HG03159 (cell line): ENCODE results near the gene PIRT.
"Not testable (repeated sequence)": the region's sequence is repeated elsewhere in the genome, so short reads cannot be mapped to it uniquely, and the experiment has no call there.

ENCODE experiments used
- ATAC-seq: cut with Tn5 transposase; IDR thresholded peaks from one replicate; pipeline ENCODE4 v1.9.1; 2021; ENCODE audit warnings: mild to moderate bottlenecking, moderate library complexity; ENCODE audit not compliant: unreplicated experiment

Gene PIRT

DNA sequence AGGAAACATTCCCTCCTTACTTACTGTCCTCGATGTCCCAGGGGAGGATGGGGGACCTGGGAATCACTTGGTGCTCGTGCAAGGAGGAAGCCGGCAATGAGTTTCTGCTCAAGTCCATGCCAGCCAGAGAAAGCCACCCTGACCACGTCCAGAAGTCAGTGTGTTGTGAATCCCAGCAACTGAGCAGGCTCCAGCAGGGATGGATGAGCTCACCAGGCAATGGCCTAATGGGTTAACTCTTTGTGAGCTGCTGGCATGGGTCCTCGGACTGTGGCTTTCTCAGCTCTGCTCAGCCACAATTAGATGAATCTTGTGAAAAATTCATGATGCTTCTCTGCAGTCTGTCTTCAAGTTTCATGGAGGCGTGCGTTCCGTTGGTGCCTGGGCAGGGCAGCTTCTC lies at the start of gene PIRT:
Gene PIRT, minus strand, starts transcription at position 167 of the 400 bp plus-strand sequence. CDS start 12,442 bp downstream, outside the sequence.
- no peak for ATAC-seq

DNA sequence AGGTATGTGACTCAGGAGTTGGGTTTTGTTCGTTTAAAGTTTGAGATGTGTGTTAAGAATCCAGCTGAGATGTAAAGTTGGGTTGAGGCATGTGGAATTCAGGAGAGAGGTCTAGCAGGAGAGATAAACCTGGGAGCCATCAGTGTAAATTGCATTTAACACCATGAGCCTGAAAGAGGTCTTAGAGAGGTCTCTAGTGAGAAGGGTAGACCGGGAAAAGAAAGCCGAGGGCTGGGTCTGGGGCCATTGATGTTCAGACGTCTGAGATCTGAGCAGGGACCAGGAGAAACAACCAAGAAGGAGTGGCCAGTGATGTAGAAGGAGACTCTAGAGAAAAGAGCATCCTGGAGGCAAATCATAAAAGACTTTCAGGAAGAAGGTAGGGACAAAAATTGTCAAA lies 44.1 kb upstream of the PIRT start:
- no peak for ATAC-seq

DNA sequence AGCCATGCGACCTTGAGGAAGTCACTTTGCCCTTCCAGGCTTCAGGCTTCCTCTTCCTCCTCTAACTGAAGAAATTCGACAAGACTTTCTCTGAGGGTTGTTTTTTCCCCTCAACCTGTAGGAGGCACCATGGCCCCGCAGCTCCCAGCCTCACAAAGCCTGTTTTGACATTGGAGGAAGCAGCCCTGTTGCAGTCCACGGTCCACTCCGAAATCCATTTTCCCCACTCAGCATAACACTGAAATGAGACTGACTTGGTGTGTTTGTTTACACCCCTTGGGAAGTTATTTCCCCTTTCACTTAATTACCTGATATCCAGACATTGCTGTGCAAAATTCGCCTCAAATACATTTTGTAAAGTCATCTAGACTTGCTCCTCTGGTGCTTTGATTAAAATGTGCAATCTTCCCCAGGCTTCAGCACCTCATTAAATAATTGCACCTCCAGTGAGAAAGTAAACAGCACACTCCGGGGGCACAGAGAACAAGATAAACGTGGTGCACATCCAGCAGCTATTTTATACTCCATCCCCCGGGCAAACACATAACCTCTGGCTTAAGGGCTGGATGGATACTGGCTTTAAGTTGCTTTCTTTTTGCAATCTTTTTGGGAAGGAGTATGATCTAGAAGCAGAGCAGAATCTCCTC lies 41.4 kb upstream of the PIRT start:
- no peak for ATAC-seq

DNA sequence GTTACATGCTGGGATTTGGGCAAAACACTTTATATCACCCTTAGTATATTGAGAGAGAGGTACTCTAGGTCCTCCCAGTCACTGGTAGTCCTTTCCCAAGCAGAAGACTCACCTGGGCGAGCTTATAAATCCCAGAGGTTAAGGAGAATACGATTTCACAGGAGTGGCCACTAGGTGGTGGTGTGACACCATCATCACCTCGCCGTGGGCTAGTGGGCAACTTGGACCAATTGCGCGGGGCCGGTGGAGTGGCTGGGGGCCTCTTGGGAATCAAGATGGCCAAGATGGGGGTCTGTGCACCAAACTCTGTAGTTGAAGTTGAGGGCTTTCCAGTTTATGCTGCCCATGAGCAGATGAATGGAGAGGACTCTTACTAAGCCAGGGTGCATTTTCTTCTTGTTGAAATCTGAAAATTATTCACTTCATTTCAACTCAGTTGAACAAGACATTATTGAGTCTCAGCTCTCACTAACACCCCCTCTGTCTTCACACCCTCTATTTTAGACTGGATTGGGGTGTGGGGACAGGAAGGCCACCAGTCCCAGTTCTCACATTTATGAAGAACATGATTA lies 38.2 kb upstream of the PIRT start:
- no peak for ATAC-seq

GRCh38 chr17:10875430-10875851 lies 37.6 kb upstream of the PIRT start:
- ATAC-seq = no peak

DNA sequence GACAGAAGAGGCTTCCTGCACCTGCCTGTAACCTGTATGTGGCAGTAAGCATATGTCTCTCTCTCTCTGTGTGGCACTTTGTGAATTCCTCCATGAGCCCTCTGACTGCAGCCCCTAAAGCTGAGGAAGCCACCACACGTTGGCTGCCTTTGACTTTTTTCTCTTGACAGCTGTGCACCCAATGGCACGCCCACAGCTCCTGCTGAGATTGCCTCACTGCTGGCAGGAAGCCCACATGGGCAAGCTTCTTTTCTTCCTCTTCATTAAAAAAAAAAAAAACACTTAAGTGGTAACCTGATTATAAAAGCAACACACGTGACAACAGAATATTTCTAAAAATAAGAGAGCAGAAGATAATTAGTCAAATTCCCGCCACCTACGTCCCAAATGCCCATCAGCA lies 34.0 kb upstream of the PIRT start:
- ATAC-seq = no peak

- no peak for ATAC-seq
Observed at GRCh38 chr17:10870336-10871050, 32.6 kb upstream of the PIRT start.

DNA sequence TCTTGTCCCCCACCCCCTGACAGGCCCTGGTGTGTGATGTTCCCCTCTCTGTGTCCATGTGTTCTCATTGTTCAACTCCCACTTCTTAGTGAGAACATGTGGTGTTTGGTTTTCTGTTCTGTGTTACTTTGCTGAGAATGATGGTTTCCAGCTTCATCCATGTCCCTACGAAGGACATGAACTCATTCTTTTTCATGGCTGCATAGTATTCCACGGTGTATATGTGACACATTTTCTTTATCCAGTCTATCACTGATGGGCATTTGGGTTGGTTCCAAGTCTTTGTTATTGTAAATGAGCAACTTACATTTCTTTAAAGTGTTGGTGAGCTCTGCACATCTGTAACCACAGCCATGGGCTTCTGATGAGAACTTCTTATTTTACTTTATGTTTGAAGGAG lies 30.9 kb upstream of the PIRT start:
- ATAC-seq = not testable (repeated sequence)

DNA sequence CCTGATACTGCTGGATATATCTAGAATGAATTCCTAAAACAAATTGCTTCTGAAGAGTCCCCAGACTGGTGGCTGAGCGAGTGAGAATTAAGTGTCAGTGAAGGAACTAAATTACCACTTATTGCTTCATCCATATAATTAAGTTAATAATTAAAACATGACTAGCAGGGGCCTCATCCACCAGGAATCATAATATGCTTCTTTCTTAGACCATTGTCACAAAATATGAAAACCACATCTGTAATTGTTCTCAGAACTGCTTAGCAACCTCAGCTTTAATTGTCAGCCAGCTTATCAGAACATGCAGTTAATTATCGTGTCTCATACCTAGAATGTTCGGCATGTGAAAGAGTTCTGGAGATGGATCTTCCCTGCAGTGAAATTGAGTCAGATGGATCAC lies 21.2 kb upstream of the PIRT start:
- no peak for ATAC-seq

DNA sequence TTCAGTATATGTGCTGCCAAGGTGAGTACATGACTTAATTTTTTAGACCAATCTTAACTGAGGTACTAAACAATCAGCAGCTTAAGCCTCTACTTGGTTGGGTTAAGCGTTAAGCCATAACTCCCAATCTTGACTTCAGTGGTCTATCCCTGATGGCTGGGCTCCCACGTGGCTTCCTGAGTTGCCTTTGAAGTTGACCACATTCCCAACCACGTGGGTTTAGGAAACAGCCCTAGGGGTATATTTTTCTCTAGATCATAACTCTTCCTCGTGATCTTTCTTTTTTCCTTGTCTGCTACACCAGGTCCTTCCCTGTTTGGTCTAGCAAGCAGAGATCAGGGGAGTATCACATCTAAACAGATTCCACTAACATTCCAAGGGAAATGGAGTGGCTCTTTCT lies 20.1 kb upstream of the PIRT start:
- no peak for ATAC-seq

DNA sequence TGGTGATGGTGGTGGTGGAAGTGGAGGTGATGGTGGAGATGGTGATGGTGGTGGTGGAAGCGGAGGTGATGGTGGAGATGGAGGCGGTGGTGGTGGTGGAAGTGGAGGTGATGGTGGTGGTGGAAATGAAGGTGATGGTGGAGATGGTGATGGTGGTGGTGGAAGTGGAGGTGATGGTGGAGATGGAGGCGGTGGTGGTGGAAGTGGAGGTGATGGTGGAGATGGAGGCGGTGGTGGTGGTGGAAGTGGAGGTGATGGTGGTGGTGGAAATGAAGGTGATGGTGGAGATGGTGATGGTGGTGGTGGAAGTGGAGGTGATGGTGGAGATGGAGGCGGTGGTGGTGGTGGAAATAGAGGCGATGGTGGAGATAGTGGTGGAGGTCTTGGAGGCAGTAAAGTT lies 8.7 kb upstream of the PIRT start:
- not testable (repeated sequence) for ATAC-seq

DNA sequence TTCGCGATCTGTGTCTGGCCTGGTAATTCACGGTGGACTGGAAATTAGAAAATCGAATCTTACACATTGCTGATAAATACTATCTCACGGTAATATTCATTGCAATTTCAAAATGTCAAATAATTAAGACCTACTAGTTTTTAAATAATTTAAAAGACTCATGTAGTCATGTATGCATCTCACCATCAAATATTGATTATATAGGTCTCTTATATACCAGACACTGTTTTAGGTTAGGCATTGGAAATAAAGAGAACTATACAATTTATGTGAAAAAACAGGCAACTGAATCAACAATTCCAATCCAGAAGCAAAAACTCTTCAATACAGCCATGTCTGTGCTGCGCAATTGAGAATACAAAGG lies 7.5 kb upstream of the PIRT start:
- ATAC-seq = no peak

DNA sequence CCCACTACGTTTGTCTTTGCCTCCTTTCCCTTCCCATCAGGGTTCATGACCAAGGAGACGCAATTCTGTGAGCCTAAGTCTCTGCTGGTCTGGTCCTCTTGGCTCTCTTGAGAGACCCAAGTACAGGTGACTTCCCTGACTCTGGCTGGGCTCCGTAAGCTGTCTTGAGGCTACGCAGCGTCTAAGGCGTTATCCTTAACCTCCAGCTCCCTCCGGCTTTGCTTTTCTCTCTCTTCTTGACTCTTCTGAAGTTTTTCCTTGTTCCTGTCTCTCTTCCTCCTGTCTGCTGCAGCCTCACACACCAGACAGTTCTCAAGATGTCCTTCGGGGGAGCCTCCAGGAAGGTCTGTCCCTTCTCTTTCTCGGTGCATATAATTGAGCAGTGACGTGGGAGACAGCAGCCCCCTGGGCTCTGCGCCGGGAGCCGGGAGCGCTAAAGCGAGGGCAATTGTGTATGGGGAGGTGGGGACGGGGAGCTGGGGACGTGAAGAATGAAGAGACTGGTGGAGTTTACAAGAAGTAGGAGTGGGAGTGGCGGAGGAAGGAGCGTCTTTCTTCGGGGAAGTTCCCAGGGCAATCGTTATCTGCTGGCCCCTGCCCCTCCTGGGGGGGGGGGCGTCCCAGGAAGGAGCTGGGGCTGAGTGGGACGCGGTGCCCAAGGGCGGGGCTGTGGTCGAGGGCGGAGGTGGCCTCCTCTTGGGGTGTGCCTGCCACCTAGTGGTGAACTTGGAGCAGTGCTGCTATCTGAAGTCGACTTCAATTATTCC lies 6.9 kb upstream of the PIRT start:
- peak; percentile 94 for ATAC-seq

- no peak for ATAC-seq
Observed at GRCh38 chr17:10843811-10844210, 5.9 kb upstream of the PIRT start.

GRCh38 chr17:10842658-10843057 lies 4.8 kb upstream of the PIRT start:
- ATAC-seq = no peak

- ATAC-seq = no peak
Observed at GRCh38 chr17:10838682-10839081, 795 bp upstream of the PIRT start.

GRCh38 chr17:10836966-10837590 lies 809 bp downstream of the PIRT start:
- no peak for ATAC-seq

DNA sequence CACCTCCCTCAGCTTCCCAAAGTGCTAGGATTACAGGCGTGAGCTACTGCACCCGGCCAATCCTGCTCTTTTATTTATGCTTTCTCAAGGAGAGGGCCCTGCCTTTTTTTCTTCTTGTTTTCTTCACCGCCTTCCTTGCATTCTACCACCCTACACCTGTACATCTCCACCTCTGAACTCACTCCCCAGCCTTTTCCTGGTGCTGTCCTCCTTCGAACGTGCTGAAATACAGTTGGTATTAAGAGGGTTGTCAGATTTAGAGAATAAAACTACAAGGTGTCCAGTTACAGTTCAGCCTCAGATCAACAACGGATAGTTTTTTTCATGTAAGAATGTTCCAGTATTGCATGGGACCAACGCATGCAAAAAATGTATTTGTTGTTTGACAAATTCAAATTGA lies 1.7 kb downstream of the PIRT start:
- no peak for ATAC-seq

DNA sequence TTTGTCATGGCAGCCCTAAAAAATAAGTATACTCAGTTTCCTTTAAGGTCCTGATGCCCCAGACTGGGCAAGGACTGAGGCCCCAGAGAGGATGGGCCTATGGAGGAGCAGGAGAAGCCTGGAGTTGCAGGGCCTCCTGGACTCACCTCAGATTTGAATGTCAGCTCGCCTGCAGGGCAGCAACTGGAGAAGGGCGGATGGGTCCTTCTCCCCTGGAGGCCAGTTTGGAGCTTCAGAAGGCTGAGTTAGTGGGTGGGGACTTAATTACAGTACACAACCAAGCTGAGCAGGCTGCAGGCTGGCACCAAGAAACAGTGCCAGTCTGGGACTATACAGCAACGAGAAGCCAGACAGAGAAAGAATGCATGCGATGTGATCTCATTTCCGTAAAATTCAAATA lies 6.2 kb downstream of the PIRT start:
- no peak for ATAC-seq

- no peak for ATAC-seq
Observed at GRCh38 chr17:10827898-10828552, 9.9 kb downstream of the PIRT start.

GRCh38 chr17:10824874-10825273 lies 13.0 kb downstream of the PIRT start:
- no peak for ATAC-seq
